Tibial artery (tissue), 4 donors: ENCODE data around the gene KAT7.
A peak's percentile ranks its signal among the peaks of the same experiment; 100 is the strongest.

Experiments used
- DNase-seq, 2 donors: peaks; one replicate each; pipeline ENCODE4 v3.0.0-alpha.2; 2019
- H3K27ac ChIP-seq, 2 donors: fragments of 200-600 bp; sonication (generic) in 1 of 2; 1 replicate in 1 of 2; 2 replicates in 1 of 2; pipeline ENCODE4 v1.5.1; 2018 to 2019; ENCODE audit warnings: mild to moderate bottlenecking in 1 of 2
- H3K27me3 ChIP-seq, 2 donors: fragments of 200-600 bp; sonication (generic) in 1 of 2; one replicate each; pipeline versions ENCODE4 v1.5.1 to v1.6.0; 2016 to 2019
- H3K36me3 ChIP-seq, 3 donors: fragments of 200-600 bp; sonication (generic) in 2 of 3; one replicate each; pipeline ENCODE4 v1.5.1; 2016 to 2019; ENCODE audit warnings: mild to moderate bottlenecking in 2 of 3
- H3K4me1 ChIP-seq, 4 donors: fragments of 200-600 bp; sonication (generic) in 2 of 4; 1 replicate in 3 of 4; 2 replicates in 1 of 4; pipeline ENCODE4 v1.5.1; 2016 to 2019
- H3K4me3 ChIP-seq, 2 donors: fragments of 200-600 bp; sonication (generic) in 1 of 2; 1 replicate in 1 of 2; 2 replicates in 1 of 2; pipeline ENCODE4 v1.5.1; 2018 to 2019; ENCODE audit warnings: mild to moderate bottlenecking in 2 of 2
- H3K9me3 ChIP-seq, 3 donors: fragments of 200-600 bp; sonication (generic) in 1 of 3; one replicate each; pipeline ENCODE4 v1.5.1; 2016 to 2019
- CTCF ChIP-seq, 2 experiments: fragments of 200-600 bp in 1 of 2; fragments of 450-650 bp in 1 of 2; IDR thresholded peaks; one replicate each; pipeline ENCODE4 v1.5.1; 2017 to 2019; ENCODE audit warnings: antibody characterized with exemption in 2 of 2, mild to moderate bottlenecking in 1 of 2, moderate library complexity in 1 of 2
- intact Hi-C: fragments of 100-400 bp; cut with DNase I; formaldehyde crosslinking; loops from one replicate; pipeline ENCODE4 v1.15.0; 2023; ENCODE audit warnings: low total_unique reads

The KAT7 gene

GRCh38 chr17:49850218-49850610 lies 61.7 kb downstream of the KAT7 start:
- intact Hi-C loops = loop anchor here (5.0 kb wide), 2 partner anchors 148 to 283 kb away; no protein-coding TSS in a partner anchor
- H3K4me3 ChIP-seq = no peak overlapping the region

GRCh38 chr17:49850772-49851386 lies 62.4 kb downstream of the KAT7 start:
- peak in 1 of 2 donors; percentile 73 for DNase-seq
- intact Hi-C loops = loop anchor here (5.0 kb wide), 2 partner anchors 149 to 284 kb away; no protein-coding TSS in a partner anchor
- Histone ChIP-seq H3K27me3 (no peaks in the 10 kb centered on the region), H3K36me3 (peaks cover 0 to 10% (median 0%) of the 10 kb centered on the region in 3 donors), H3K4me3 (peak overlapping the region; percentile 55 to 64), H3K4me1 (peaks cover 0 to 29% (median 18%) of the 10 kb centered on the region in 4 donors), H3K27ac (peak overlapping the region; percentile 51 to 60), H3K9me3 (no peaks in the 10 kb centered on the region)
- no peak for TF ChIP-seq CTCF (IDR thresholded peaks at IDR 0.05)

More at GRCh38 chr17:49850218-49850610, 61.7 kb downstream of the KAT7 start:
- Histone ChIP-seq H3K4me1 (peaks cover 0 to 36% (median 24%) of the 10 kb centered on the region in 4 donors), H3K36me3 (peaks cover 0 to 10% (median 0%) of the 10 kb centered on the region in 3 donors), H3K9me3 (no peaks in the 10 kb centered on the region), H3K27me3 (no peaks in the 10 kb centered on the region), H3K27ac (peak overlapping the region; percentile 51 to 60)
- no peak for DNase-seq
- no peak for TF ChIP-seq CTCF (IDR thresholded peaks at IDR 0.05)

- DNase-seq = peak; percentile 71 to 87
- Histone ChIP-seq H3K27me3 (no peaks in the 10 kb centered on the region), H3K9me3 (no peaks in the 10 kb centered on the region), H3K36me3 (peaks cover 0 to 7% (median 0%) of the 10 kb centered on the region in 3 donors), H3K4me3 (peak overlapping the region; percentile 55 to 64), H3K4me1 (peaks cover 0 to 22% (median 12%) of the 10 kb centered on the region in 4 donors), H3K27ac (peak overlapping the region; percentile 51 to 60)
- TF ChIP-seq CTCF (IDR thresholded peaks at IDR 0.05) = peak; percentile 76 to 78
- intact Hi-C loops = loop anchor here (5.0 kb wide), 2 partner anchors 149 to 284 kb away; no protein-coding TSS in a partner anchor
These were observed 63.2 kb downstream of the KAT7 start for GRCh38 chr17:49851387-49852291.

- TF ChIP-seq CTCF (IDR thresholded peaks at IDR 0.05) = no peak
- intact Hi-C loops = loop anchor here (5.0 kb wide), 2 partner anchors 151 to 286 kb away; no protein-coding TSS in a partner anchor
- Histone ChIP-seq H3K27ac (no peak overlapping the region), H3K27me3 (no peaks in the 10 kb centered on the region), H3K36me3 (no peaks in the 10 kb centered on the region), H3K9me3 (no peaks in the 10 kb centered on the region), H3K4me1 (peaks cover 0 to 16% (median 9%) of the 10 kb centered on the region in 4 donors), H3K4me3 (no peak overlapping the region)
- no peak for DNase-seq
These were observed 65.1 kb downstream of the KAT7 start for GRCh38 chr17:49853470-49854015.

- DNase-seq = no peak
- peaks cover 0 to 16% (median 9%) of the 10 kb centered on the region in 4 donors for H3K4me1 ChIP-seq
- no peak for TF ChIP-seq CTCF (IDR thresholded peaks at IDR 0.05)
- intact Hi-C loops = loop anchor here (5.0 kb wide), 2 partner anchors 152 to 287 kb away; no protein-coding TSS in a partner anchor
- no peaks in the 10 kb centered on the region for H3K27me3 ChIP-seq
- H3K27ac ChIP-seq = no peak overlapping the region
- no peak overlapping the region for H3K4me3 ChIP-seq
- H3K9me3 ChIP-seq = no peaks in the 10 kb centered on the region
- H3K36me3 ChIP-seq = no peaks in the 10 kb centered on the region
These were observed 65.6 kb downstream of the KAT7 start for GRCh38 chr17:49854126-49854525.
